ENCODE data around the gene ANGPTL2.

DNA sequence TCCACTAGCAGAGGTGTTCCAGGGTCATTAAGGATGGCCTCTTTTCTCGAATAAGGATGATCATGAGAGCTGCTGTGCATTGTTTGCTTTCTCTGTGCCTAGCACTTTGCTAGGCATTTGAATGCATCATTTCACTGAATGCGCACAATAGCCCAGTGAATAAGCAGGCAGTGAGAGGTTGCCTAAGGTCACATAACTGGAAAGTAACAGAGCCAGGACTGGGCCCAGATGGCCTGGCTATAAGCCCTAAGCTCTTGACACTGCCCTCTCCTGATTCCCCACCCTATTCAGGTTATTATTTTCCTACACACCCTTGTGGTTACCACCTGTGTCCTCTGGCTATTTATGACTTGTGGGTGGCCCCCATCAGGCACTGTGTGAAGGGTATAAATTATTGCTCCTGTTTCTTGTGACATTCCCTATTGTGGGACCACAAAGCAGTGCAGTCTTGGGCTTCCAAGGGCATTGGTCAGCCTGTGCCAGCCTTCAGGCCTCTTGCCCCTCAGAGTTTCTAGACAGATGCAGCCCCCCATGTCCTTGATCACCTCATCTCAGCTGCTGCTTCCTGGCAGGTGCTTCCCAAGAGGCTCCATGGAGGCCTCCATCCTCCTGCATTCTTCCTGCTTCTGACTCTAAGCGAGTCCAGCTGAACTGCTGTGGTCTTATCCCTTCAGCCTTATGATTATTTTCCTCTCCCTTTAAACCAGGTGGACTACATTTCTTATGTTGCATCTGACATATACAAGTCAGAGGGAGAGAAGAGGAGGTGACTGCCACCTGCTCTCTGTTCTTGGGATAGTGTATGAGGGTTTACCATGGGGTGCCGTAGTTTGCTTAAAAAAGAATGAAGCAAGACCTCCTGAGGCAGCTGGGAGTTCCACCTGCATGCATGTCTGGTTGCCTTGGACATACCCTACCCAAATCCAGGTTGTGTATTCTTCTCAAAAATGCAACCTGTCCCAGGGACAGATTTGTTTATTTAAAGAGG is 47.6 kb downstream of the ANGPTL2 start:
- TF ChIP-seq POLR2A (IDR thresholded peaks at IDR 0.05; ENCODE audit: low read length) (no peak), GATA1 (IDR thresholded peaks at IDR 0.05; ENCODE audit: low read depth, low read length) (no peak)

Measured in erythroblast (primary cell).